NCI-H2196 (cell line): ENCODE data around the gene SLC9A3.

Experiments used
- DNase-seq: peaks from one replicate; lab custom pipeline; 2025; ENCODE audit not compliant: unreplicated experiment; lab: John Stamatoyannopoulos, UW

The SLC9A3 gene

GRCh38 chr5:420632-421286, 103.5 kb downstream of the SLC9A3 start:
- DNase-seq, result no peak
